PC-3 (cell line): ENCODE data around the gene TFB2M.

Experiments used
- EZH2 ChIP-seq: fragments of 300-600 bp; sonication (generic); IDR thresholded peaks from one replicate; pipeline ENCODE4 v1.6.1; 2017; ENCODE audit warnings: antibody characterized with exemption, mild to moderate bottlenecking, low read length; ENCODE audit not compliant: unreplicated experiment
- TF ChIP-seq, protein P1 (sequence below): fragments of 300-600 bp; sonication (generic); conservative IDR thresholded peaks from 2 replicates; pipeline ENCODE4 v1.5.1; 2017; ENCODE audit warnings: antibody characterized with exemption, low read depth, mild to moderate bottlenecking, low read length

DNA sequence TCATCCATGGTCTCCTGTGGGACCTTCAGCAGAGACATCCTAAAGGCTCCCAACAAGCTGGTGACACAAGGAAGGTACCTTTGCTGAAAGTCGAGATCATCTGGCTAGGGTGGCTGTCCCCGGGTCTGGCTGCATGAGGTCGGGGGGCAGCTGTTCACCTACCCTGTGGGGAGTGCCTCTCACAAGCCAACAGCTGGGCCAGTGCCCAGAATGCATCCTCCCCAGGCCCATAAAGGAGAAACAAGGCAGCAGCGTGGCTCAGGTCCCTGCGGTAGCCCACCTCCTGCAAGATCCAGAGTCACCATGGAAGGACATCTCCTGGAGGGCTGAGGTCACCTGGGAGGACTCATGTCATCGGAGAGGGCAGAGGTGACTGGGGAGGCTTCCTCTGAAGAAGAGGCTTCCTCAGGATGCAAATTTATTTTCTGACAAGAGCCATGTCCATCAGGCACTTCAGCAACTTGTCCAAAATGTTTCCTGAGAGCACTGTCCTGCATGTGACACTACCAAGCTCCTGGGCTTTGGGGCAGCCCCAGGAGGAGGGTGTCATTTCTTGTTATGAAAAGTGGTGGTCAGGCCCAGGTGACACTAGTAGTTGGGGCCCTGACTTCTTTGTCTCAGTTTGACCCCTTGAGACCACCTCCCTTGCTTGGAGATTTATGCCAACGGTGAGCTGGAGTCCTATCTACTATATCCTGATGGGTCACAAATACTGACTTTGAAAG lies 52.3 kb downstream of the TFB2M start:
- TF ChIP-seq, protein P1, sequence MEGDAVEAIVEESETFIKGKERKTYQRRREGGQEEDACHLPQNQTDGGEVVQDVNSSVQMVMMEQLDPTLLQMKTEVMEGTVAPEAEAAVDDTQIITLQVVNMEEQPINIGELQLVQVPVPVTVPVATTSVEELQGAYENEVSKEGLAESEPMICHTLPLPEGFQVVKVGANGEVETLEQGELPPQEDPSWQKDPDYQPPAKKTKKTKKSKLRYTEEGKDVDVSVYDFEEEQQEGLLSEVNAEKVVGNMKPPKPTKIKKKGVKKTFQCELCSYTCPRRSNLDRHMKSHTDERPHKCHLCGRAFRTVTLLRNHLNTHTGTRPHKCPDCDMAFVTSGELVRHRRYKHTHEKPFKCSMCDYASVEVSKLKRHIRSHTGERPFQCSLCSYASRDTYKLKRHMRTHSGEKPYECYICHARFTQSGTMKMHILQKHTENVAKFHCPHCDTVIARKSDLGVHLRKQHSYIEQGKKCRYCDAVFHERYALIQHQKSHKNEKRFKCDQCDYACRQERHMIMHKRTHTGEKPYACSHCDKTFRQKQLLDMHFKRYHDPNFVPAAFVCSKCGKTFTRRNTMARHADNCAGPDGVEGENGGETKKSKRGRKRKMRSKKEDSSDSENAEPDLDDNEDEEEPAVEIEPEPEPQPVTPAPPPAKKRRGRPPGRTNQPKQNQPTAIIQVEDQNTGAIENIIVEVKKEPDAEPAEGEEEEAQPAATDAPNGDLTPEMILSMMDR, result no peak
- no peak for TF ChIP-seq EZH2
